ENCODE data around the gene TRIM37. TPM values are rescaled to one million over a fixed set of nuclear protein-coding genes. Genes with fewer than 3 reads are reported as not detected.

The TRIM37 gene
- total and polyA plus RNA-seq, 11 donors, result 5.8 to 26.2 (median 19.1) TPM

DNA sequence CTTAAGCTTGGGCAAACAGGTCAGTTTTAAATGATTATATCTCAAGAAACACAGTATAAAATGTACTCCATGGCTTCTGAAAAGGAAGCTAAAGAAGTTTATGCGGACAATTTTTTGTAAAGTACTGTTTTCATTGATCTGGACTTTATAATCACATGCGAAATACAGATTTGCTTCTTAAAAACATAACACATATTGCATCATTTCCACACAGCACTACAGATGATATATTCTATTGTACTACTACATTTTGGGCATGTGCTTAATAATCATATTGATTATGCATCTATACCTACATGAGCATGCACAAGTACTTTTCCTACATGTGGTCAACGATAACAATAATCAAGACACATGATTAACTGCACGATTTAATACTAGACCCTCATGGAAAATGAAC lies 22.5 kb downstream of the TRIM37 start:
- no peak for TF ChIP-seq POLR2A (IDR thresholded peaks at IDR 0.05)
- no peak for TF ChIP-seq CTCF (IDR thresholded peaks at IDR 0.05)
- Histone ChIP-seq H3K27ac (no peak overlapping the region), H3K27me3 (no peaks in the 10 kb centered on the region), H3K4me1 (peaks cover 0 to 5% (median 0%) of the 10 kb centered on the region in 12 donors), H3K9me3 (no peaks in the 10 kb centered on the region), H3K36me3 (peaks cover 0 to 80% (median 49%) of the 10 kb centered on the region in 9 donors), H3K4me3 (no peak overlapping the region)
- intact Hi-C loops (cut with DNase I), result no loop called here
- WGBS, 4 donors, result 95 to 97% (median 96%) methylated on average over 4 of the region's 4 CpGs
- DNase-seq (no peak), ATAC-seq (no peak)

DNA sequence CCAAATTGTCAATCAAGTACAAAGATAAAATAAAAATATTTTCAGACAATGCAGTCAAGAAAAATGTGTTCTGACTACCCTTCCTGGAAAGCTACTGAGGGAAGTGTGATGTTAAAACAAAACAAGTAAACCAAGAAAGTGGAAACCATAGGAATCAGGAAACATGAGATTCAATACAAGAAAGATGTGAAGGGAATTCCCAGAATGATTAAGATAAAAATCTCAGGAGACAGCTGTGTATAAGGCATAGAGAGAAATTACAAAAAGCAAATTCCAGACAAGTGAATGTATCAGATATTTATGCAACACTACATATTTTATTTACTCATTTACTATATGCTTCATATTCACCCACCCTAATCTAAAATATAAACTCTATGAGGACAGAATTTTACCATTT lies 32.2 kb downstream of the TRIM37 start:
- peaks cover 0 to 96% (median 87%) of the 10 kb centered on the region in 9 donors for H3K36me3 ChIP-seq
- H3K4me1 ChIP-seq, result no peaks in the 10 kb centered on the region
- ATAC-seq, result no peak
- H3K27ac ChIP-seq, result no peak overlapping the region
- TF ChIP-seq CTCF (IDR thresholded peaks at IDR 0.05), result no peak
- no peak for TF ChIP-seq POLR2A (IDR thresholded peaks at IDR 0.05)
- H3K9me3 ChIP-seq, result no peaks in the 10 kb centered on the region
- no peak for DNase-seq
- intact Hi-C loops (cut with DNase I), result no loop called here
- H3K27me3 ChIP-seq, result no peaks in the 10 kb centered on the region
- H3K4me3 ChIP-seq, result no peak overlapping the region

DNA sequence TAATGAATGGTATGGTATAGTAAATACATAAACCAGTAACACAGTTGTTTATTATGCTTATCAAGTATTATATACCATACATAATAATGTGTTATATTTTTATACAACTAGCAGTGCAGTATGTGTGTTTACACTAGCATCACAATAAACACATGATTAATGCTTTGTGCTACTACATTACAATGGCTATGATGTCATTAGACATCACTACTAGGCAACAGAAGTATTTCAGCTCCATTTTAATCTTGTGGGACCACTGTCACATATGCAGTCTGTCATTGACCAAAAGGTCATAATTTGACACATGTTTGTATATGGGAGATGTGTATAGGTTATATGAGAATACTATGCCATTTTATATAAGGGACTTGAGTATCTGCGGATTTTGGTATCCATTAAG lies 32.7 kb downstream of the TRIM37 start:
- 92 to 98% (median 95%) methylated on average over 1 of the region's 1 CpG for WGBS, 4 donors
- H3K4me3 ChIP-seq, result no peak overlapping the region
- intact Hi-C loops (cut with DNase I), result no loop called here
- H3K9me3 ChIP-seq, result no peaks in the 10 kb centered on the region
- no peaks in the 10 kb centered on the region for H3K4me1 ChIP-seq
- no peaks in the 10 kb centered on the region for H3K27me3 ChIP-seq
- DNase-seq, result no peak
- peaks cover 0 to 96% (median 87%) of the 10 kb centered on the region in 9 donors for H3K36me3 ChIP-seq
- ATAC-seq, result no peak
- TF ChIP-seq CTCF (IDR thresholded peaks at IDR 0.05) (no peak), POLR2A (IDR thresholded peaks at IDR 0.05) (no peak)
- H3K27ac ChIP-seq, result no peak overlapping the region

DNA sequence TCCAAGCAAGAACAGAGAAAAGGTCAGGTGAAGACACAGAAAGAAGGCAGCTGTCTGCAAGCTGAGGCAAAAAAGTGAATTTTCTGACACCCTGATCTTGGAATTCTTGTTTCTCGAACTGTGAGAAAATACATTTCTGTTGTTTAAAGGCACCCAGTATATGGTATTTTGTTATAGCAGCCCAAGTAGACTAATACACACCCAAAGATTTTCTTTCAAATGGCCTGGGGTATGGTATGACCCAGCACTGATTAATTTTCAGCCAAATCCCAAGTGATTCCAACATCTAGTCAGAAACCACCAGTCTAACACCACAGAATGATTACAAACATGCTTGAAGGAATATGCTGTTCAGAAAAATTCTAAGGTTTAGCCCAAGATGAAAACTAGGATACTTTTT lies 36.8 kb downstream of the TRIM37 start:
- H3K36me3 ChIP-seq, result peaks cover 0 to 93% (median 64%) of the 10 kb centered on the region in 9 donors
- ATAC-seq (no peak), DNase-seq (no peak)
- TF ChIP-seq CTCF (IDR thresholded peaks at IDR 0.05), result no peak
- no peak for TF ChIP-seq POLR2A (IDR thresholded peaks at IDR 0.05)
- H3K27me3 ChIP-seq, result no peaks in the 10 kb centered on the region
- H3K4me3 ChIP-seq, result no peak overlapping the region
- no peaks in the 10 kb centered on the region for H3K9me3 ChIP-seq
- WGBS, 4 donors, result 90 to 100% (median 100%) methylated on average over 1 of the region's 1 CpG
- H3K4me1 ChIP-seq, result no peaks in the 10 kb centered on the region
- intact Hi-C loops (cut with DNase I), result no loop called here
- no peak overlapping the region for H3K27ac ChIP-seq
